ENCODE results near the gene CHPF. TPM values are rescaled to one million over a fixed set of nuclear protein-coding genes. Genes with fewer than 3 reads are reported as not detected.

The CHPF gene
- total and polyA plus RNA-seq, 4 experiments from 2014 or later: 7.5 to 8.5 (median 7.9) TPM

GRCh38 chr2:219524817-219525216 is 18.8 kb downstream of the CHPF start:
- Histone ChIP-seq H3K36me3 (ENCODE audit: insufficient read depth, low read length) (no peaks in the 10 kb centered on the region), H3K27me3 (ENCODE audit: insufficient read depth, low read length) (peaks cover 44% of the 10 kb centered on the region), H3K4me3 (ENCODE audit: low read length in 2 of 2) (no peak overlapping the region), H3K9me3 (ENCODE audit: control insufficient read depth in 1 of 2, low read length in 2 of 2) (no peaks in the 10 kb centered on the region), H3K27ac (ENCODE audit: low read depth, low read length) (no peak overlapping the region), H3K4me1 (ENCODE audit: insufficient read depth, low read length) (peaks cover 10% of the 10 kb centered on the region)
- Mint-ChIP-seq H3K4me3 (no peak overlapping the region), H3K36me3 (no peaks in the 10 kb centered on the region), H3K4me1 (peaks cover 8 to 19% (median 12%) of the 10 kb centered on the region in 4 donors), H3K27me3 (peaks cover 66 to 79% of the 10 kb centered on the region in 2 donors), H3K27ac (no peak overlapping the region), H3K9me3 (no peaks in the 10 kb centered on the region)
- no peak for DNase-seq
- intact Hi-C loops (cut with micrococcal nuclease): no loop called here
- CTCF ChIA-PET (ENCODE audit: partially characterized antibody): interaction anchor here (0.8 to 1.8 kb wide), 3 partner anchors 17 to 30 kb away, joined by 3 to 8 read pairs (median 4); a partner anchor contains a TSS
- POLR2A ChIA-PET (ENCODE audit: partially characterized antibody): no interaction called here

DNA sequence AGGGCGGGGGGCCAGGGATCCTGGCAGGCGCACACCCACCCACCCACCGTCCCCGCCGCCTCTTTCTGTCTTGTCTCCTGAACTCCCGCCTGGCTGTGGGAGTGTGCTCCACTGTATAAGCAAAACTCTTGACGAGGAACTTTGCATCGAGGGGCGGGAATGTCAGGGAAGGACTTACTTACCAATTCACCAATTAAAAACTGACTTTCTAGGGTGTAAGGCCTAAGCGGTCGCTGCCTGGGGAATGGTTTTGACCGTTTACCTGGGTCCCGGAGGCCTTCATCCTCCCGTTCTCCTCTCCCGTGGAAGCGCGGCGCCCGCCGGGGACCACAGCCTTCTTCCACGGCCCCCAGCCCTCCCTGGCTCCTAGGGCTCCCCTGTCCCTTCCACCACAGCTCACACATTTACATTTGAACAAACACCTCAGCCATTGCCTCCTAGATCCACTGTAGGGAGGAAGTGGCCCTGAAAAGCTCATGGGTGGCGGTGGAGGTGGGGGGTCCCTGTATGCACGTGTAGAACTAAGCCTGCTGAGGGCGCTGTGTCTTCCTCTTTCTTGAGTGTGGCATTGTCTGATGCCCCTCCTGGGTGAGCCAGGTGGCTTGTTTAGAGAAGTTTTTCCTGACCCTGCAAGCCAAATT is 20.5 kb downstream of the CHPF start:
- H3K4me3 Mint-ChIP-seq: peak overlapping the region in 3 of 8 donors; percentile 9 to 72 (median 62)
- H3K4me1 ChIP-seq (ENCODE audit: insufficient read depth, low read length): peaks cover 10% of the 10 kb centered on the region
- H3K9me3 Mint-ChIP-seq: no peaks in the 10 kb centered on the region
- ChIA-PET CTCF (ENCODE audit: partially characterized antibody) (interaction anchor here (0.5 to 1.8 kb wide), 5 partner anchors 13 to 548 kb away, joined by 3 to 8 read pairs (median 3); a partner anchor contains a TSS), POLR2A (ENCODE audit: partially characterized antibody) (no interaction called here)
- no peaks in the 10 kb centered on the region for H3K36me3 Mint-ChIP-seq
- H3K4me1 Mint-ChIP-seq: peaks cover 10 to 19% (median 12%) of the 10 kb centered on the region in 4 donors
- H3K4me3 ChIP-seq (ENCODE audit: low read length in 2 of 2): no peak overlapping the region
- DNase-seq: no peak
- H3K27me3 ChIP-seq (ENCODE audit: insufficient read depth, low read length): peaks cover 34% of the 10 kb centered on the region
- H3K36me3 ChIP-seq (ENCODE audit: insufficient read depth, low read length): no peaks in the 10 kb centered on the region
- intact Hi-C loops (cut with micrococcal nuclease): no loop called here
- no peaks in the 10 kb centered on the region for H3K9me3 ChIP-seq (ENCODE audit: control insufficient read depth in 1 of 2, low read length in 2 of 2)
- H3K27ac ChIP-seq (ENCODE audit: low read depth, low read length): no peak overlapping the region
- H3K27me3 Mint-ChIP-seq: peaks cover 69 to 77% of the 10 kb centered on the region in 2 donors
- no peak overlapping the region for H3K27ac Mint-ChIP-seq

GRCh38 chr2:219522111-219523030 is 21.2 kb downstream of the CHPF start:
- Mint-ChIP-seq H3K27ac (no peak overlapping the region), H3K27me3 (peaks cover 69 to 78% of the 10 kb centered on the region in 2 donors), H3K36me3 (no peaks in the 10 kb centered on the region), H3K4me1 (peaks cover 10 to 19% (median 12%) of the 10 kb centered on the region in 4 donors), H3K9me3 (no peaks in the 10 kb centered on the region), H3K4me3 (peak overlapping the region in 5 of 8 donors; percentile 35 to 73 (median 40))
- intact Hi-C loops (cut with micrococcal nuclease): no loop called here
- DNase-seq: no peak
- Histone ChIP-seq H3K36me3 (ENCODE audit: insufficient read depth, low read length) (no peaks in the 10 kb centered on the region), H3K4me3 (ENCODE audit: low read length in 2 of 2) (no peak overlapping the region), H3K9me3 (ENCODE audit: control insufficient read depth in 1 of 2, low read length in 2 of 2) (no peaks in the 10 kb centered on the region), H3K27ac (ENCODE audit: low read depth, low read length) (no peak overlapping the region), H3K4me1 (ENCODE audit: insufficient read depth, low read length) (peaks cover 10% of the 10 kb centered on the region), H3K27me3 (ENCODE audit: insufficient read depth, low read length) (peaks cover 29% of the 10 kb centered on the region)
- CTCF ChIA-PET (ENCODE audit: partially characterized antibody): interaction anchor here (1.8 kb wide), 1 partner anchor 27 kb away, joined by 8 read pairs; a partner anchor contains a TSS
- POLR2A ChIA-PET (ENCODE audit: partially characterized antibody): interaction anchor here (0.5 kb wide), 1 partner anchor 945 kb away, joined by 3 read pairs; no protein-coding TSS in a partner anchor

DNA sequence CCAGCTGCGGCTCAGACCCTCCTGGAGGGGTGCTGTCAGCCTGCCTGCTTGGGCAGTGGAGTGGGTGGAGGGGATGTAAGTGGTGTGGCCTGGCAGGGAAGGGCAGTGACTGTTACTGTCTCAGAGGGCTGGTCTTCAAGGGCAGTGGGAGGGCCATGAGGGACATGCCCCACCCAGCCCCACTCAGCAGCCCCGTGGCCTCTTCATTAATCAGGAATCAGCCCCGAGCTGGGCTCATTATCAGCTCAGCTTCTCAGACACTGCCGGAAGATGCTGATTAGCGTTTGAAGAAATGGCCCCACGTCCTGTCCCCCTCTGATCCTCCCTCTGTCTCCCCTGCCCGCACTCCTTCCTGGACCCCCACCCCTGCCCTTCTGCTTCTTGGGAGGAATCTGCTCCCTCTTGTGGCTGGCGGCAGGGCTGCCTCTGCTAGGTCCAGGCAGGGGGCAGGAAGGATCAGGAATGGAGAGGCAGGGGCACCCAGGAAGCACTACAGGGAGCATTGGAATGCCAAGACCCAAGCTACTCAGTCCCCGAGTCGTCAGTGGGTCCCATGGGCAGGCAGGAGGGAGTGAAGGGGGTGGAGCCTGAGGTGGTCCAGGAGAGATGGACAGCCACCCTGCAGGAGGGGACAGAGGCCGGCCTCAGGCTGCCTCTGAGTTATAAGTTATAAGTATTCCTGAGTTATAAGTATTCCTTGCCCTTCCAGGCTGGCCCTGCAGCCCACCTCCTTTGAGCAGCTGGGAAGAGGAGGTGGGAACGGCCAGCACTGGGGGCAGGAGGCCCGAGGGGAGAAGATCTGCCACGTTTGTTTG is 22.3 kb downstream of the CHPF start:
- H3K27me3 ChIP-seq (ENCODE audit: insufficient read depth, low read length): peaks cover 29% of the 10 kb centered on the region

DNA sequence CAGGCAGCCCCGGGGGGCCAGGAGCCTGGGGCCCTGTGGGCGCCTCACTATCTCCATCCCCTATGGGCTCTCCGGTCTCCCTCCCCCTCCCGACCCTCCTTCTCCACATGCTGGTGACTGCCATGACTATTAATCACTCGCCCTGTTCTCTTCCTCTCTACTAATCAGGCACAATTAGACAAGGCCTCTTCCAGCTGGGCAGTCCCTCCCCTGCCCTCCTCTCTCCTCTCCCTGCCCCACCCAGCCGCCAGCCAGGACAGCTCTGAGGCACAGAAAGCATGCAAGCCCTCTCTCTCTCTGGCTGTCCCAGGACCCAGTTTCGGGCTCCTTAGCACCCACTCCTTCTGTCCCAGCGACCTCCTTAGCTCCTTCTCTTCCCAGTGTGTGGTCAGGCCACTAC is 23.5 kb downstream of the CHPF start:
- Mint-ChIP-seq H3K4me3 (no peak overlapping the region), H3K27me3 (peaks cover 68 to 74% of the 10 kb centered on the region in 2 donors), H3K36me3 (no peaks in the 10 kb centered on the region), H3K4me1 (peaks cover 10 to 19% (median 13%) of the 10 kb centered on the region in 4 donors), H3K27ac (peak overlapping the region in 1 of 7 donors; percentile 41), H3K9me3 (no peaks in the 10 kb centered on the region)
- intact Hi-C loops (cut with micrococcal nuclease): no loop called here
- ChIA-PET CTCF (ENCODE audit: partially characterized antibody) (interaction anchor here (0.9 to 4.1 kb wide), 7 partner anchors 8 to 115 kb away, joined by 3 to 23 read pairs (median 4); no protein-coding TSS in a partner anchor), POLR2A (ENCODE audit: partially characterized antibody) (no interaction called here)
- H3K4me3 ChIP-seq (ENCODE audit: low read length in 2 of 2): no peak overlapping the region
- H3K4me1 ChIP-seq (ENCODE audit: insufficient read depth, low read length): peaks cover 10% of the 10 kb centered on the region
- no peaks in the 10 kb centered on the region for H3K36me3 ChIP-seq (ENCODE audit: insufficient read depth, low read length)
- H3K27me3 ChIP-seq (ENCODE audit: insufficient read depth, low read length): peaks cover 29% of the 10 kb centered on the region
- no peak for DNase-seq
- no peaks in the 10 kb centered on the region for H3K9me3 ChIP-seq (ENCODE audit: control insufficient read depth in 1 of 2, low read length in 2 of 2)
- no peak overlapping the region for H3K27ac ChIP-seq (ENCODE audit: low read depth, low read length)

More for the DNA sequence above, 22.3 kb downstream of the CHPF start:
- Histone ChIP-seq H3K27ac (ENCODE audit: low read depth, low read length) (no peak overlapping the region), H3K9me3 (ENCODE audit: control insufficient read depth in 1 of 2, low read length in 2 of 2) (no peaks in the 10 kb centered on the region), H3K4me1 (ENCODE audit: insufficient read depth, low read length) (peaks cover 10% of the 10 kb centered on the region), H3K36me3 (ENCODE audit: insufficient read depth, low read length) (no peaks in the 10 kb centered on the region), H3K4me3 (ENCODE audit: low read length in 2 of 2) (no peak overlapping the region)
- no peaks in the 10 kb centered on the region for H3K36me3 Mint-ChIP-seq
- peak overlapping the region in 2 of 7 donors; percentile 17 to 54 for H3K27ac Mint-ChIP-seq
- peaks cover 67 to 79% of the 10 kb centered on the region in 2 donors for H3K27me3 Mint-ChIP-seq
- CTCF ChIA-PET (ENCODE audit: partially characterized antibody): interaction anchor here (0.7 to 4.1 kb wide), 7 partner anchors 9 to 117 kb away, joined by 3 to 23 read pairs (median 4); no protein-coding TSS in a partner anchor
- peak overlapping the region in 3 of 8 donors; percentile 2 to 73 (median 3) for H3K4me3 Mint-ChIP-seq
- POLR2A ChIA-PET (ENCODE audit: partially characterized antibody): interaction anchor here (0.5 kb wide), 1 partner anchor 944 kb away, joined by 3 read pairs; no protein-coding TSS in a partner anchor
- H3K9me3 Mint-ChIP-seq: no peaks in the 10 kb centered on the region
- H3K4me1 Mint-ChIP-seq: peaks cover 10 to 19% (median 12%) of the 10 kb centered on the region in 4 donors
- intact Hi-C loops (cut with micrococcal nuclease): no loop called here
- DNase-seq: no peak

GRCh38 chr2:219519526-219519916 is 24.1 kb downstream of the CHPF start:
- no peak overlapping the region for H3K4me3 Mint-ChIP-seq
- no peak for DNase-seq

More at GRCh38 chr2:219519526-219519916, 24.1 kb downstream of the CHPF start:
- no peaks in the 10 kb centered on the region for H3K36me3 ChIP-seq (ENCODE audit: insufficient read depth, low read length)
- peaks cover 68 to 71% of the 10 kb centered on the region in 2 donors for H3K27me3 Mint-ChIP-seq
- H3K27me3 ChIP-seq (ENCODE audit: insufficient read depth, low read length): peaks cover 25% of the 10 kb centered on the region
- no peak overlapping the region for H3K4me3 ChIP-seq (ENCODE audit: low read length in 2 of 2)
- peaks cover 10 to 19% (median 13%) of the 10 kb centered on the region in 4 donors for H3K4me1 Mint-ChIP-seq
- H3K9me3 Mint-ChIP-seq: no peaks in the 10 kb centered on the region
- H3K27ac ChIP-seq (ENCODE audit: low read depth, low read length): no peak overlapping the region
- intact Hi-C loops (cut with micrococcal nuclease): no loop called here
- ChIA-PET POLR2A (ENCODE audit: partially characterized antibody) (no interaction called here), CTCF (ENCODE audit: partially characterized antibody) (interaction anchor here (1.2 to 4.1 kb wide), 6 partner anchors 8 to 60 kb away, joined by 4 to 23 read pairs (median 8); no protein-coding TSS in a partner anchor)
- no peak overlapping the region for H3K27ac Mint-ChIP-seq
- peaks cover 10% of the 10 kb centered on the region for H3K4me1 ChIP-seq (ENCODE audit: insufficient read depth, low read length)
- no peaks in the 10 kb centered on the region for H3K36me3 Mint-ChIP-seq
- no peaks in the 10 kb centered on the region for H3K9me3 ChIP-seq (ENCODE audit: control insufficient read depth in 1 of 2, low read length in 2 of 2)

All from CD4-positive, alpha-beta memory T cell (primary cell).